ENCODE data around the gene GZMH.

- TF ChIP-seq, protein P1, sequence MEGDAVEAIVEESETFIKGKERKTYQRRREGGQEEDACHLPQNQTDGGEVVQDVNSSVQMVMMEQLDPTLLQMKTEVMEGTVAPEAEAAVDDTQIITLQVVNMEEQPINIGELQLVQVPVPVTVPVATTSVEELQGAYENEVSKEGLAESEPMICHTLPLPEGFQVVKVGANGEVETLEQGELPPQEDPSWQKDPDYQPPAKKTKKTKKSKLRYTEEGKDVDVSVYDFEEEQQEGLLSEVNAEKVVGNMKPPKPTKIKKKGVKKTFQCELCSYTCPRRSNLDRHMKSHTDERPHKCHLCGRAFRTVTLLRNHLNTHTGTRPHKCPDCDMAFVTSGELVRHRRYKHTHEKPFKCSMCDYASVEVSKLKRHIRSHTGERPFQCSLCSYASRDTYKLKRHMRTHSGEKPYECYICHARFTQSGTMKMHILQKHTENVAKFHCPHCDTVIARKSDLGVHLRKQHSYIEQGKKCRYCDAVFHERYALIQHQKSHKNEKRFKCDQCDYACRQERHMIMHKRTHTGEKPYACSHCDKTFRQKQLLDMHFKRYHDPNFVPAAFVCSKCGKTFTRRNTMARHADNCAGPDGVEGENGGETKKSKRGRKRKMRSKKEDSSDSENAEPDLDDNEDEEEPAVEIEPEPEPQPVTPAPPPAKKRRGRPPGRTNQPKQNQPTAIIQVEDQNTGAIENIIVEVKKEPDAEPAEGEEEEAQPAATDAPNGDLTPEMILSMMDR (IDR thresholded peaks at IDR 0.05) = no peak
- TF ChIP-seq POLR2A (IDR thresholded peaks at IDR 0.05) = no peak
These were observed 14.2 kb downstream of the GZMH start for GRCh38 chr14:24595073-24595808.

Data from esophagus squamous epithelium (tissue), 4 donors.